Measurements from ENCODE around the gene IGSF21. TPM values are rescaled to one million over a fixed set of nuclear protein-coding genes. Genes with fewer than 3 reads are reported as not detected.
A peak's percentile ranks its signal among the peaks of the same experiment; 100 is the strongest.

The IGSF21 gene
- total RNA-seq, 1 experiment from 2014 or later: 5.2 TPM

- no peak overlapping the region for H3K9ac ChIP-seq (ENCODE audit: extremely low read depth, insufficient read length, low read length)
- H4K8ac ChIP-seq (replicated peaks; ENCODE audit: insufficient read length, low read depth, low read length): no peak overlapping the region
- no peak overlapping the region for H2BK15ac ChIP-seq (ENCODE audit: low read depth, low read length)
- WGBS (ENCODE audit: extremely low coverage, insufficient read length, low lambda C conversion rate): no CpG with 5 or more reads among the region's 1 CpG
- no peak overlapping the region for H2BK120ac ChIP-seq (ENCODE audit: low read depth, low read length, poor library complexity, severe bottlenecking)
- peaks cover 19% of the 10 kb centered on the region for H3K4me1 ChIP-seq (ENCODE audit: insufficient read depth, low read length)
- H3K4me3 Mint-ChIP-seq: no peak overlapping the region
- no peaks in the 10 kb centered on the region for H4K20me1 ChIP-seq (ENCODE audit: control insufficient read depth, insufficient read depth, insufficient read length)
- no peak overlapping the region for H3K56ac ChIP-seq (ENCODE audit: insufficient read length, low read depth, low read length)
- no peaks in the 10 kb centered on the region for H3K79me1 ChIP-seq (ENCODE audit: insufficient read depth, low read depth, low read length, poor library complexity, severe bottlenecking)
- no peak overlapping the region for H3K23ac ChIP-seq (ENCODE audit: insufficient read length, low read depth, low read length)
- no peaks in the 10 kb centered on the region for H3K9me3 ChIP-seq (ENCODE audit: control insufficient read depth, low read depth, low read length)
- DNase-seq: no peak
- no peak overlapping the region for H3K4me2 ChIP-seq (ENCODE audit: insufficient read depth, insufficient read length, low read length)
- H3K4ac ChIP-seq (ENCODE audit: low read depth, low read length): no peak overlapping the region
- H3K27ac ChIP-seq (ENCODE audit: insufficient read length, low read depth, low read length): no peak overlapping the region
- H3K9me3 Mint-ChIP-seq: peaks cover 8 to 10% of the 10 kb centered on the region in 2 experiments; a peak in 4 of 5 replicates
- peak overlapping the region; percentile 19 for H2AK5ac ChIP-seq (ENCODE audit: insufficient read length, low read length)
- peaks cover 1 to 8% (median 2%) of the 10 kb centered on the region in 3 experiments; a peak in 4 of 7 replicates for H3K36me3 Mint-ChIP-seq (ENCODE audit: insufficient read depth in 1 of 3, low read depth in 3 of 3)
- H3K27me3 Mint-ChIP-seq (ENCODE audit: low read depth): peaks cover 11% of the 10 kb centered on the region
- TF ChIP-seq, protein P1, sequence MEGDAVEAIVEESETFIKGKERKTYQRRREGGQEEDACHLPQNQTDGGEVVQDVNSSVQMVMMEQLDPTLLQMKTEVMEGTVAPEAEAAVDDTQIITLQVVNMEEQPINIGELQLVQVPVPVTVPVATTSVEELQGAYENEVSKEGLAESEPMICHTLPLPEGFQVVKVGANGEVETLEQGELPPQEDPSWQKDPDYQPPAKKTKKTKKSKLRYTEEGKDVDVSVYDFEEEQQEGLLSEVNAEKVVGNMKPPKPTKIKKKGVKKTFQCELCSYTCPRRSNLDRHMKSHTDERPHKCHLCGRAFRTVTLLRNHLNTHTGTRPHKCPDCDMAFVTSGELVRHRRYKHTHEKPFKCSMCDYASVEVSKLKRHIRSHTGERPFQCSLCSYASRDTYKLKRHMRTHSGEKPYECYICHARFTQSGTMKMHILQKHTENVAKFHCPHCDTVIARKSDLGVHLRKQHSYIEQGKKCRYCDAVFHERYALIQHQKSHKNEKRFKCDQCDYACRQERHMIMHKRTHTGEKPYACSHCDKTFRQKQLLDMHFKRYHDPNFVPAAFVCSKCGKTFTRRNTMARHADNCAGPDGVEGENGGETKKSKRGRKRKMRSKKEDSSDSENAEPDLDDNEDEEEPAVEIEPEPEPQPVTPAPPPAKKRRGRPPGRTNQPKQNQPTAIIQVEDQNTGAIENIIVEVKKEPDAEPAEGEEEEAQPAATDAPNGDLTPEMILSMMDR (conservative IDR thresholded peaks at IDR 0.05): no peak
- no peaks in the 10 kb centered on the region for H3K27me3 ChIP-seq (ENCODE audit: insufficient read depth, low read length)
- H3K27ac Mint-ChIP-seq: no peak overlapping the region
- no peak overlapping the region for H4K91ac ChIP-seq (ENCODE audit: insufficient read length, low read depth, low read length)
- H4K5ac ChIP-seq (ENCODE audit: insufficient read length, low read depth, low read length): no peak overlapping the region
- H3K18ac ChIP-seq (ENCODE audit: insufficient read length, low read depth, low read length): no peak overlapping the region
- no peak overlapping the region for H3T11ph ChIP-seq (ENCODE audit: low read length)
- H3K4me1 Mint-ChIP-seq: peaks cover 39 to 50% of the 10 kb centered on the region in 2 experiments
- H2BK12ac ChIP-seq (ENCODE audit: insufficient read length, low read depth, low read length): no peak overlapping the region
- H2BK5ac ChIP-seq (ENCODE audit: insufficient read length, low read length): no peak overlapping the region
- no peak overlapping the region for H3K14ac ChIP-seq (ENCODE audit: insufficient read depth, low read length)
- H2BK20ac ChIP-seq (ENCODE audit: low read depth, low read length, poor library complexity, severe bottlenecking): no peak overlapping the region
- H3K23me2 ChIP-seq (ENCODE audit: insufficient read length, low read depth, low read length, poor library complexity, severe bottlenecking): peaks cover 2% of the 10 kb centered on the region
- H3K79me2 ChIP-seq (ENCODE audit: insufficient read depth, low read length): no peaks in the 10 kb centered on the region
- no peak overlapping the region for H2AFZ ChIP-seq (ENCODE audit: low read length)
Measured at GRCh38 chr1:18089488-18089887, 18.1 kb upstream of the IGSF21 start.

All from H9 (cell line).